Epithelial cell of esophagus (primary cell): ENCODE data around the gene MATK.

Experiments used
- DNase-seq: peaks from one replicate; pipeline ENCODE4 v3.0.0; 2010; ENCODE audit warnings: low read depth
- H3K4me3 ChIP-seq: 2 replicates; pipeline ENCODE4 v1.5.1; 2011; ENCODE audit warnings: mild to moderate bottlenecking, low read length, control low read depth
- CTCF ChIP-seq: IDR thresholded peaks from 2 replicates; pipeline ENCODE4 v1.5.1; 2011; ENCODE audit warnings: low read depth, mild to moderate bottlenecking, low read length, control low read depth, inconsistent platforms; ENCODE audit not compliant: insufficient read depth; ENCODE audit errors: missing control alignments

MATK gene

GRCh38 chr19:3745363-3746045 lies 40.7 kb downstream of the MATK start:
- no peak for TF ChIP-seq CTCF
- H3K4me3 ChIP-seq: no peak overlapping the region
- no peak for DNase-seq

- DNase-seq: no peak
- TF ChIP-seq CTCF: no peak
- H3K4me3 ChIP-seq: no peak overlapping the region
Observed at GRCh38 chr19:3743486-3743885, 42.7 kb downstream of the MATK start.

- no peak for DNase-seq
- TF ChIP-seq CTCF: no peak
Observed at GRCh38 chr19:3740431-3740830, 45.8 kb downstream of the MATK start.

GRCh38 chr19:3738477-3739220 lies 47.5 kb downstream of the MATK start:
- no peak overlapping the region for H3K4me3 ChIP-seq
- TF ChIP-seq CTCF: no peak
- no peak for DNase-seq

More at GRCh38 chr19:3740431-3740830, 45.8 kb downstream of the MATK start:
- no peak overlapping the region for H3K4me3 ChIP-seq

GRCh38 chr19:3737487-3738205 lies 48.5 kb downstream of the MATK start:
- no peak overlapping the region for H3K4me3 ChIP-seq
- no peak for DNase-seq
- TF ChIP-seq CTCF: no peak

- no peak overlapping the region for H3K4me3 ChIP-seq
- TF ChIP-seq CTCF: no peak
- DNase-seq: no peak
Observed at GRCh38 chr19:3736106-3736724, 50.0 kb downstream of the MATK start.
